GF-D8 (cell line): ENCODE data around the gene VTN.

Source experiments
- DNase-seq: peaks from one replicate; lab custom pipeline; 2025; lab: John Stamatoyannopoulos, UW

Gene VTN

GRCh38 chr17:28370035-28370743 lies at the start of gene VTN:
TSS of gene VTN (minus strand) at chr17:28370307. CDS start at chr17:28370203, 104 bp downstream.
- DNase-seq, result no peak

GRCh38 chr17:28416703-28417311 lies 46.7 kb upstream of the VTN start:
- DNase-seq, result no peak

- DNase-seq, result no peak
Observed at GRCh38 chr17:28415886-28416285, 45.8 kb upstream of the VTN start.

- DNase-seq, result no peak
Observed at GRCh38 chr17:28413804-28414203, 43.7 kb upstream of the VTN start.

GRCh38 chr17:28412099-28412498 lies 42.0 kb upstream of the VTN start:
- no peak for DNase-seq

GRCh38 chr17:28407974-28408306 lies 37.8 kb upstream of the VTN start:
- DNase-seq, result no peak

- no peak for DNase-seq
Observed at GRCh38 chr17:28407130-28407973, 37.2 kb upstream of the VTN start.

GRCh38 chr17:28406473-28406814 lies 36.3 kb upstream of the VTN start:
- DNase-seq, result no peak

GRCh38 chr17:28405632-28406472 lies 35.7 kb upstream of the VTN start, which contains the start of gene SLC46A1:
TSS of gene SLC46A1 (minus strand) at chr17:28406212. CDS start at chr17:28406114, 98 bp downstream.
- no peak for DNase-seq

GRCh38 chr17:28404812-28405570 lies 34.9 kb upstream of the VTN start:
- no peak for DNase-seq

- DNase-seq, result no peak
Observed at GRCh38 chr17:28404461-28404811, 34.3 kb upstream of the VTN start.

GRCh38 chr17:28404007-28404406 lies 33.9 kb upstream of the VTN start:
- DNase-seq, result no peak

GRCh38 chr17:28402844-28403243 lies 32.7 kb upstream of the VTN start:
- DNase-seq, result no peak

GRCh38 chr17:28402224-28402630 lies 32.1 kb upstream of the VTN start:
- no peak for DNase-seq

- no peak for DNase-seq
Observed at GRCh38 chr17:28399808-28400207, 29.7 kb upstream of the VTN start.

GRCh38 chr17:28398280-28398981 lies 28.3 kb upstream of the VTN start:
- no peak for DNase-seq

- no peak for DNase-seq
Observed at GRCh38 chr17:28397687-28398279, 27.7 kb upstream of the VTN start.

- DNase-seq, result no peak
Observed at GRCh38 chr17:28397275-28397674, 27.2 kb upstream of the VTN start.

GRCh38 chr17:28396635-28397239 lies 26.6 kb upstream of the VTN start:
- no peak for DNase-seq

- DNase-seq, result no peak
Observed at GRCh38 chr17:28395968-28396367, 25.9 kb upstream of the VTN start.
